ENCODE data around the gene TNNT3.
"Not testable (repeated sequence)": the region's sequence is repeated elsewhere in the genome, so short reads cannot be mapped to it uniquely, and the experiment has no call there.

TNNT3 gene

DNA sequence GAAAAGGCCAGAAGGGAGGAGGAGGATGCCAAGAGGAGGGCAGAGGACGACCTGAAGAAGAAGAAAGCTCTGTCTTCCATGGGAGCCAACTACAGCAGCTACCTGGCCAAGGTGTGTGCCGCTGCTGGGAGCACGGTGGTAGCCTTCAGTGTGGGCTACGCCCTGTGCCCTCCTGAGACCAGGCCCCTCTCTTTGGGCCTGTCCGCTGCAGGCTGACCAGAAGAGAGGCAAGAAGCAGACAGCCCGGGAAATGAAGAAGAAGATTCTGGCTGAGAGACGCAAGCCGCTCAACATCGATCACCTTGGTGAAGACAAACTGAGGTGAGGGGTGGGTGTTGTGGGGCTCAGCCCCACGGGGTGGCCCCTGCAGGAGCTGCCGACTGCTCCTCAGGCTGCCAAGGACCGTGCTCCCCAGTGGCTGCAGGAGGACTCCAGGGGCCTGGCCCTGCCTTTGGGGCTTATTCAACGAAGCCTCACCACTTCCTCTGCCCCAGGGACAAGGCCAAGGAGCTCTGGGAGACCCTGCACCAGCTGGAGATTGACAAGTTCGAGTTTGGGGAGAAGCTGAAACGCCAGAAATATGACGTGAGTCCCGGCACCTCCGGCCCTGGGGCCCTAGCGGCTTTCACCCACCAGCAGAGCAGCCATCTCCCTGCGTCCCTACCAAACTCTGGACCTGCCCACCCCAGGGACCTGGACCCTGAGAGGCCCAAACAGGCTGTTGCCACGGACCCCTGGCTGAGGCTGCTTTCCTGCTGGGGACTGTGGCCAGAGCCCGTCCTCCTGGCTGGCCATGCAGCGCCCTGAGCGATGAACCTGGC, 15.0 kb downstream of the TNNT3 start:
- Histone ChIP-seq H3K27me3 (ENCODE audit: low read depth, low read length) (no peaks in the 10 kb centered on the region), H3K4me1 (ENCODE audit: control insufficient read depth in 1 of 2, insufficient read depth in 2 of 2, low read length in 2 of 2) (peaks cover 0 to 14% of the 10 kb centered on the region in 2 donors), H3K36me3 (ENCODE audit: control insufficient read depth in 1 of 2, insufficient read depth in 2 of 2, low read length in 2 of 2) (no peaks in the 10 kb centered on the region), H3K4me3 (ENCODE audit: low read depth in 1 of 2, low read length in 2 of 2) (no peak overlapping the region), H3K9me3 (ENCODE audit: control insufficient read depth in 1 of 2, low read length in 2 of 2) (no peaks in the 10 kb centered on the region), H3K27ac (ENCODE audit: low read length) (no peak overlapping the region)

GRCh38 chr11:1935156-1936071, 15.9 kb downstream of the TNNT3 start:
- no peaks in the 10 kb centered on the region for H3K9me3 ChIP-seq (ENCODE audit: control insufficient read depth in 1 of 2, low read length in 2 of 2)
- H3K27ac ChIP-seq (ENCODE audit: low read length), result no peak overlapping the region
- no peak overlapping the region for H3K4me3 ChIP-seq (ENCODE audit: low read depth in 1 of 2, low read length in 2 of 2)
- H3K4me1 ChIP-seq (ENCODE audit: control insufficient read depth in 1 of 2, insufficient read depth in 2 of 2, low read length in 2 of 2), result peaks cover 0 to 14% of the 10 kb centered on the region in 2 donors
- H3K27me3 ChIP-seq (ENCODE audit: low read depth, low read length), result no peaks in the 10 kb centered on the region
- no peaks in the 10 kb centered on the region for H3K36me3 ChIP-seq (ENCODE audit: control insufficient read depth in 1 of 2, insufficient read depth in 2 of 2, low read length in 2 of 2)

DNA sequence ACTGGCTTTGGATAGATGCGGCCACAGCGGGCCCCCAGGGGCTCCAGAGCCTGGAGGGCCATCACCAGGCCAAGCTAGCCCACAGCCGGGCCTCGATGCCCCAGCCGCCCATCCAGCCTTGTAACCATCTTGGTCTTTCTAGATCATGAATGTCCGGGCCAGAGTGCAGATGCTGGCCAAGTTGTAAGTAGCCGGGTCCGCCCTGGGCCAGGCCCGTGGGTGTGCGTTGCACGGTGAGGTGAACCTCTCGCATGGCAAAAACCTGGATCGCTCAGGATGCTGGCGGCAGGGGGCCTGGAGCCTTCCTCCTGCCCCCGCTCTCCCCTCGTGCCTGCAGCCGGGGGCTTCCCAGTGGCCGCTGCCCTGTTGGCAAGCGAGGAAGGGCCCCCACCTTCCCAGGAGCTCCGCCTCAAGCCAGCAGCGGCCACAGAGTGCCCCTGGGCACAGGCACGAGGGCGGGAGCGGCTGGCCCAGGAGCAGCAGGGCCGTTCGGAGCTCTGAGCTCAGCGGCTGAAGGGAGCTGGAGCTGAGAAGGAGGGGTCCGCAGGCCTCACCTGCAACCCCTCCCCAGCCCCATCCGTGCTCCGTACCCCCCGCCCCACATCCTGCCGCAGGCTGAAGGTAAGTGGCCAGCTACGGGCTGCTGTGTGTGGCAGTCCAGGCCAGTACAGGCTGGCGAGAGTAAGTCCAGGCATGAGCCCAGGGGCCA, 16.7 kb downstream of the TNNT3 start:
- Histone ChIP-seq H3K4me1 (ENCODE audit: control insufficient read depth in 1 of 2, insufficient read depth in 2 of 2, low read length in 2 of 2) (peaks cover 0 to 11% of the 10 kb centered on the region in 2 donors), H3K27ac (ENCODE audit: low read length) (no peak overlapping the region), H3K36me3 (ENCODE audit: control insufficient read depth in 1 of 2, insufficient read depth in 2 of 2, low read length in 2 of 2) (no peaks in the 10 kb centered on the region), H3K4me3 (ENCODE audit: low read depth in 1 of 2, low read length in 2 of 2) (no peak overlapping the region), H3K9me3 (ENCODE audit: control insufficient read depth in 1 of 2, low read length in 2 of 2) (no peaks in the 10 kb centered on the region), H3K27me3 (ENCODE audit: low read depth, low read length) (no peaks in the 10 kb centered on the region)

DNA sequence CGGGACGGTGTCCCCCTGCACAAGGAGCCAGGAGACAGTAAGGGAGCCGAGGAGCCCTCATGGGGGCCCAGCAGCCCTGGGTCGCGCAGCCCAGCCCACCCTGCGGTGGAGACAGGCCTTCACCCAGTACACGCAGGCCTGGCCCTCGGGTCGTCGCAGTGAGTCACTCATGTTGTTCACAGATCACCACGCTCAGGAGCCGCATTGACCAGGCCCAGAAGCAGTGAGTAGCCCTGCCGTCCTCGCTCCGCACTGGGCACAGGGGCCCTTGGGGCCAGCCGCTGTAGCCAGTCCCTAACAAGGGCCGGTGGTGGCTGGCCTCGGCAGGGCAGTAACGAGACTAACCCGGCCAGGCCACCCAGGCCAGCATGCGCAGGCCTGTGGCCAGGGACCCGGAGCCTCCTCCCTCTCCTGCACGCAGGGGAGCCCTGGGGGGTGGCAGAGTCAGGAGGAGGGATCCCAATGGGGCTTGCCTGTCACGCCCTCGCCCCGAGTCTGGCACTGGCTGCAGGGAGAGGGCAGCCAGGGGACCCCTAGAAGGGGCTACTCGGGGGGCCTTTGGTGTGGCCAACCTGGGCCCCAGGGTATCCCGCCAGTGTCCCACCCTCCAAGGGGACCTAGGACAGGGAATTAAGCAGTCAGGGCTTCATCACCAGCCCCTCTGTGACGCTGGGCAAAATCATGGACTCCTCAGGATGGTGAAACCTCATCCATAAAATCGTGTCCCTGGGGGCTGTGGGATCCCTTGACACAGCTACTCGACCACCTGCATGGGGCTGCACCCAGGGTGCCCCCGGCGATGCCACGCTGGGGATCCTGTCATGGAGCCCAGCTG, 17.5 kb downstream of the TNNT3 start:
- Histone ChIP-seq H3K4me1 (ENCODE audit: control insufficient read depth in 1 of 2, insufficient read depth in 2 of 2, low read length in 2 of 2) (peaks cover 0 to 10% of the 10 kb centered on the region in 2 donors), H3K9me3 (ENCODE audit: control insufficient read depth in 1 of 2, low read length in 2 of 2) (no peaks in the 10 kb centered on the region), H3K27me3 (ENCODE audit: low read depth, low read length) (no peaks in the 10 kb centered on the region), H3K27ac (ENCODE audit: low read length) (no peak overlapping the region), H3K4me3 (ENCODE audit: low read depth in 1 of 2, low read length in 2 of 2) (no peak overlapping the region), H3K36me3 (ENCODE audit: control insufficient read depth in 1 of 2, insufficient read depth in 2 of 2, low read length in 2 of 2) (no peaks in the 10 kb centered on the region)

- H3K9me3 ChIP-seq (ENCODE audit: control insufficient read depth in 1 of 2, low read length in 2 of 2), result no peaks in the 10 kb centered on the region
- H3K4me3 ChIP-seq (ENCODE audit: low read depth in 1 of 2, low read length in 2 of 2), result no peak overlapping the region
- H3K27me3 ChIP-seq (ENCODE audit: low read depth, low read length), result no peaks in the 10 kb centered on the region
- H3K4me1 ChIP-seq (ENCODE audit: control insufficient read depth in 1 of 2, insufficient read depth in 2 of 2, low read length in 2 of 2), result peaks cover 0 to 10% of the 10 kb centered on the region in 2 donors
- no peaks in the 10 kb centered on the region for H3K36me3 ChIP-seq (ENCODE audit: control insufficient read depth in 1 of 2, insufficient read depth in 2 of 2, low read length in 2 of 2)
- H3K27ac ChIP-seq (ENCODE audit: low read length), result no peak overlapping the region
Observed at GRCh38 chr11:1937616-1938342, 18.3 kb downstream of the TNNT3 start.

- Histone ChIP-seq H3K27me3 (ENCODE audit: low read depth, low read length) (no peaks in the 10 kb centered on the region), H3K27ac (ENCODE audit: low read length) (no peak overlapping the region), H3K36me3 (ENCODE audit: control insufficient read depth in 1 of 2, insufficient read depth in 2 of 2, low read length in 2 of 2) (no peaks in the 10 kb centered on the region), H3K9me3 (ENCODE audit: control insufficient read depth in 1 of 2, low read length in 2 of 2) (no peaks in the 10 kb centered on the region), H3K4me3 (ENCODE audit: low read depth in 1 of 2, low read length in 2 of 2) (no peak overlapping the region), H3K4me1 (ENCODE audit: control insufficient read depth in 1 of 2, insufficient read depth in 2 of 2, low read length in 2 of 2) (peaks cover 0 to 10% of the 10 kb centered on the region in 2 donors)
Observed at GRCh38 chr11:1938343-1939005, 19.0 kb downstream of the TNNT3 start.

GRCh38 chr11:1939006-1939625, 19.6 kb downstream of the TNNT3 start:
- H3K36me3 ChIP-seq (ENCODE audit: control insufficient read depth in 1 of 2, insufficient read depth in 2 of 2, low read length in 2 of 2), result no peaks in the 10 kb centered on the region
- no peak overlapping the region for H3K4me3 ChIP-seq (ENCODE audit: low read depth in 1 of 2, low read length in 2 of 2)
- H3K4me1 ChIP-seq (ENCODE audit: control insufficient read depth in 1 of 2, insufficient read depth in 2 of 2, low read length in 2 of 2), result peaks cover 0 to 10% of the 10 kb centered on the region in 2 donors
- no peaks in the 10 kb centered on the region for H3K9me3 ChIP-seq (ENCODE audit: control insufficient read depth in 1 of 2, low read length in 2 of 2)
- H3K27me3 ChIP-seq (ENCODE audit: low read depth, low read length), result no peaks in the 10 kb centered on the region
- H3K27ac ChIP-seq (ENCODE audit: low read length), result no peak overlapping the region

- not testable (repeated sequence) for H3K27ac ChIP-seq (ENCODE audit: low read length); H3K9me3 ChIP-seq (ENCODE audit: control insufficient read depth in 1 of 2, low read length in 2 of 2); H3K36me3 ChIP-seq (ENCODE audit: control insufficient read depth in 1 of 2, insufficient read depth in 2 of 2, low read length in 2 of 2); H3K4me3 ChIP-seq (ENCODE audit: low read depth in 1 of 2, low read length in 2 of 2); H3K27me3 ChIP-seq (ENCODE audit: low read depth, low read length)
- peaks cover 0 to 10% of the 10 kb centered on the region in 2 donors for H3K4me1 ChIP-seq (ENCODE audit: control insufficient read depth in 1 of 2, insufficient read depth in 2 of 2, low read length in 2 of 2)
Observed at GRCh38 chr11:1939788-1940187, 20.3 kb downstream of the TNNT3 start.

- H3K4me1 ChIP-seq (ENCODE audit: control insufficient read depth in 1 of 2, insufficient read depth in 2 of 2, low read length in 2 of 2), result peaks cover 0 to 10% of the 10 kb centered on the region in 2 donors
- no peak overlapping the region for H3K4me3 ChIP-seq (ENCODE audit: low read depth in 1 of 2, low read length in 2 of 2)
- no peaks in the 10 kb centered on the region for H3K36me3 ChIP-seq (ENCODE audit: control insufficient read depth in 1 of 2, insufficient read depth in 2 of 2, low read length in 2 of 2)
- H3K9me3 ChIP-seq (ENCODE audit: control insufficient read depth in 1 of 2, low read length in 2 of 2), result no peaks in the 10 kb centered on the region
- no peak overlapping the region for H3K27ac ChIP-seq (ENCODE audit: low read length)
- H3K27me3 ChIP-seq (ENCODE audit: low read depth, low read length), result no peaks in the 10 kb centered on the region
Observed at GRCh38 chr11:1942558-1943260, 23.2 kb downstream of the TNNT3 start.
